GM21381 (cell line): ENCODE measurements around the gene KIRREL1.

Experiments used
- ATAC-seq: cut with Tn5 transposase; IDR thresholded peaks from one replicate; pipeline ENCODE4 v1.9.1; 2021; ENCODE audit warnings: mild to moderate bottlenecking, moderate library complexity; ENCODE audit not compliant: unreplicated experiment

The KIRREL1 gene

GRCh38 chr1:157993147-157993917 is at the start of gene KIRREL1:
Gene KIRREL1 (plus strand): TSS chr1:157993645. CDS start chr1:157993677, 32 bp downstream.
- ATAC-seq: no peak

DNA sequence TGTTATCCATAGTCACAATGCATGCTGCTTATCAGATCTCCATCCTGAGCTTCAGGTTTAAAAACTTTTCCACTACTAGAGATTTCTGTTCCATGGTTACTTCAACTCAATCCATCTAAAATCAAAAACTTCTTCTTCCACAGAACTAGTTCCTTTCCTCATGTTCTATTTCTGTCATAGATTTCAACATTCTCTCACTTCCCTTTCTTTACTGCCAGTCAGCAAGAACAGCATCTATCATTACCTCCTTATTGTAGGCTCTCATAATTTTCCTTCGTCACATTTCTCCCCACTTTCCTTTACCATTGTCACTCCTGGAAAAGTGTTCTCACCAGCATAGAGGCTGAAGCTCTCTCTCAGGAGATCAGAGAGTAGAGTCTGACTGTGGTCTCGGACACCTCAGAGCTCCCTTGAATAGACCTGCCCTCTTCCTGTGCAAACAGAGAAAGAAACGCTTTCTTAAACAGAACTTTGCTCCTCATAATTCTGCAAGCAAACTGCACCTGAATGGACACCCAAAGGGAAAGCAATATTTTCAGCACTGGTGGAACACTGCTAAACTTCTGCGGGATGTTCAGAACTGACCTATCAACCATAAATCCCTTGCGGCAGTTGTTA is 48.7 kb upstream of the KIRREL1 start:
- ATAC-seq: no peak

GRCh38 chr1:157948312-157949073 is 45.0 kb upstream of the KIRREL1 start:
- ATAC-seq: no peak

DNA sequence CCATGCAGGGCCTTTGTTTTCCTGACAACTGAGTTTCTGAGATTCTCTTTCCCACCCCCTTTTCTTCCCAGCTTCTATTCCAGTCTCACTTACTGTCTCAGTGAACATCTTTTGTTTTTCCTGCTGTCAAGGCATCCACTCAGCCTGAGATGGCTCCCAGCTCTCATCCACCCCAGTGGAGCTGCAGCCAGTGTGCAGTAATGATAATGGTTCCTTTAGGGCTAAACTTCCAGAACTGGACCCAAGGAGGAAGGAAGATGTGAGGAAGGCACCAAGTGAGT is 44.4 kb upstream of the KIRREL1 start:
- no peak for ATAC-seq

GRCh38 chr1:157951230-157951629 is 42.2 kb upstream of the KIRREL1 start:
- no peak for ATAC-seq

- no peak for ATAC-seq
These were observed 40.8 kb upstream of the KIRREL1 start for GRCh38 chr1:157952601-157953000.

DNA sequence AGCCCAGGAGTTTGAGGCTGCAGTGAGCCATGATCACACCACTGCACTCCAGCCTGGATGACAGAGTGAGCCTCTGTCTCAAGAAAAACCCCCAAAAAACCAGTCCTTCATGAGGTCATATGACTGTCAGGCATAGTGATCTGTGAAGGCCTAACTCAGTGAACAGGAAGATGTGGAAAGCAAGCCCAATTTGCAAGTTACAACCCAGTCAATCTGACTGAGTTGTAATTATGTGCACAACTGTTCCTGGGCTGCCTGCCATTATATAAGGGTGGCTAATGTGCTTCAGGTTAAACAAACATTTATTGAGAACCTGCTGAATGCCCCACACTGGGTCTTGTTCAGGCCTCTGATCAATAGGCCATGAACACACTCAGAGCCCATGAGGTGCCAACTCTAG is 38.2 kb upstream of the KIRREL1 start:
- ATAC-seq: no peak

DNA sequence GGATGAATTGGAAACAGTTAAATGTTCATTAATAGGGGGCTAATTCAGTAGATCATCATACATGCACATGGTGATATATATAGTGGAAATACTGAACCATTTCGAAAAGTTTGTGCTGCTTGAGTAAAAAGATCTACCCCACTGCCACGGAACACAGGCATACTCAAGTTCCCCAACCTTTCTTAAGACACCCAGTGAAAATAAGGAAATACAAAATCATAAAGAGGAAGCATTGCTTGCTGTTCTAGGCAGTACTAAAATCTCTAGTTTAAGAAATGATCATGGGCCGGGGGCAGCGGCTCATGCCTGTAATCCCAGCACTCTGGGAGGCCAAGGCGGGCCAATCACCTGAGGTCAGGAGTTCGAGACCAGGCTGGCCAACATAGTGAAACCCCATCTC is 37.6 kb upstream of the KIRREL1 start:
- ATAC-seq: no peak

DNA sequence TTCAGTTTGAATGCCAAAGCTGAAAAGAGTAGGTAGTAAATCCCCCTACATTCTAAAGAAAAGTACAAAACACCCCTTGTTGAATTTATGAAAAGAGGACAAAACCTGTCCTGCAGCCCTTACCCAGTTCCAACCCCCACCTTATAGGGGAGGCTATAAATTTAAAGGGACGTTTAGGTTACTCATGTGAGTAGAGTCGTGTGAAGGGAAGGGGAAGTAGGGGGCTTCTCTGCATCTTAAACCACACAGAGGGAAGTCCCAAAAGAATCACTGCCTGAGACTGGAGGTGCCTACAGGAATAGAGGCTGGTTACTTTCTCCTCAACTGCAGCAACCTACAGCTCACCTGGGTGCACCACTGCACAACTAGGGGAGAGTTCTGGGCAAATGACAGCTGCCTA is 36.7 kb upstream of the KIRREL1 start:
- no peak for ATAC-seq

DNA sequence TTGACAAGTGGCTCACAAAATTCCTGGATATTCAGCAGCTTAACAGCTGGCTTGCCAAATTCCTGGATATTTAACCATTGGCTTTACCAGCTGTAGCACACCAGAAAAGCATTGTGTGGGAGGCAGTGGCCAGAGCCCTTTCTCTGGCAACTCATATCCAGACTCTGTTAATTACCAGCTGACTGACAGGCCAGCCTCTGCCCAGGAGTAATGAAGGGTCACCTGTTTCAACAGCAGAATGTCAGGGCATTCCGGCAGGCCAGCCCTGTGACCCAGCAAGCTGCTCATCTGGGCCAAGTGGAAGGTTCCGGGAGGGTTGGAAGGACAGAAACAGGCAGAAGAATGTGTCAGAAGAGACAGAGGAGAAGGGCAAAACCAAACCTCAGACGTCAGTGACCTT is 35.2 kb upstream of the KIRREL1 start:
- ATAC-seq: no peak

DNA sequence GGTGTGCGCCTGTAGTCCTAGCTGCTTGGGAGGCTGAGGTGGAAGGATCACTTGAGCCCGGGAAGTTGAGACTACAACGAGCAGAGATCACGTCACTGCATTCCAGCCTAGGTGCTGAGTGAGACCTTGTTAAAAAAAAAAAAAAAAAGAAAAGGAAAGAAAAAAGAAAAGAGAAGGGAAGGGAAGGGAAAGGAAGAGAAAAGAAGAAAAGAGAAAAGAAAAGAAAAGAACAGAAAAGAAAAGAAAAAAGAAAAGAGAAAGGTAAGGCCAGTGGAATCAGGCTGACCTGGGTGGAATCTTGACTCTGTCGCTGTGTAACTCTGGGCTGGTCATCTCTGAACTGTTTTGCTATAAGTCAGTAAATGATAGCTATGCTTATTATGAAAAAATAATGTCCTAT is 33.7 kb upstream of the KIRREL1 start:
- no peak for ATAC-seq

DNA sequence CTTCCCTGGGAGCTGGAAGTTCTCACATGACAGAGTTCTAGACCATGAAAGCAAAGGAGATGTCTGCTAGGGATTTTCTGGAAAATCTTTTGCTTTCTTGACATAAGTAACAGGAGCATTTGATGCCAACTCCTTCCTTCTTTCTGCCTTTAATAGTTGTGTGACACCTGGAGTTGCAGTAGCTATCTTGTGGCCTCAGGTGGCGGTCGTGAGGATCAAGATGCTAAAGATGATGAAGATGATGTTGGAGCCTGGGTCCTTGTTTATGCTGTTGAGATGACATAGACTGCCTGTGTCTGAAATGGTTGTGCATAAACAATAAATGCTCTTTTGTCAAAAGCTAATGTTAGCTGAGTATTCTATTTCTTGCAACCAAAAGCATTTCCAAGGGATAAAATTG is 32.7 kb upstream of the KIRREL1 start:
- no peak for ATAC-seq

DNA sequence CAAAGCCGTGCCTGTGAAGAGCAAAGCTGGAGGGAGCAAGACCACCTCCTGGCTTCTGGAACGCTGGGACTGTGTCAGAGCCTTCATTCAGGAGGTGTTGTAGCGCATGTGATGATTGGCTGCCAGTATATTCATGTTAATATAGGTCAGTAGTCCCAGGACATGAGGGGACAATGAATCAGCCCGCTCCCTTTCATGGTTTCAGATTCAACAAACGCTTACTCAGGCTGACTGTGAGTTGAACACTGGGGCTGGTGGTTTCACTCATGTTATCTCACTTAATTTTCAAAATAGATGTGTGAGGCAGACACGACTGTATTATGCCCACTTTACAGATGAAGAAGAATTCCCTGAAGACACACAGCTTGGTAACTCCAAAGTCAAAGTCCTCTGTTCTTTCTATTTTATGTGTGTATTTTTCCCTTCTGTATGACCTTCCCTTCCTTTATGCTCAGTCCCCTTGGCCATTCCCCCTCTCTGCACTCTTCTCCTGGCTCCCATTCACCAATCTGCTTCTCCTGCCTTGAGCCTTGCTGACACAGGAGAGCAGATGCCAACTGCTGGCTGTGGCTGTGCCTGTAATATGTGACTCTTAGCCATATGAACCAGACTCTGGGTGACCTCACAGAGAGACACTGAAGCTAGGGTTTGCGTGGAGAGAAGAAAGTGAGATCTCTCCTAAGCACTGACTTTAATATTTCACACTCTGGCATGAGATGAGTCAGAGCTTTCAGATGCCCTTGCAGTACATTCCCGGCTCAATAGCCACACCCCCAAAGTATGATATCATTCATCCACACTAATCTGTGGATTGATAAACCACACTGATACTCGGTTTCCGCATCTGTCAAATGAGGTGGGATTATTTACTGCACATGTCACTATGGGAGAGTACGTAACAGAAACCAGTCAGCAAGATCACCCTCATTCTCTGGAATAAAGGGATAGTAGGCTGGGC is 31.4 kb upstream of the KIRREL1 start:
- ATAC-seq: no peak

DNA sequence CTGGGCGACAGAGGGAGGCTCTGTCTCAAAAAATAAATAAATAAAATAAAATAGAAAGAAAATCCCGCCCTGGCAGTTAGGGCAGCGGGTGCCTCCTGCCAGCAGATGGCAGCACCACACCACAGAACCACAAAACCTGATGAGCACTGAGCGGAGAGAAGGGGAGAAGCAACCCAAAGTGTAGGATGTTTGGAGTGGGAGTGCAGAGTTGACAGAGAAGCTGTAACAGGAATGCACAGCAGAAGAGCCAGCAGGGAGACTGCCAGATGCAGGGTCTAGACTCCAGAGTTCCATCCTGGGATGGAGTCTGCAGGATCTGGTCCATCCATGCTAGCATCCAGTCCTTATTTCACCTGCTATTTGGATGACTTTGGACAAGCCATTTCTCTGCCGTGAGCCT is 29.7 kb upstream of the KIRREL1 start:
- no peak for ATAC-seq

GRCh38 chr1:157965584-157965983 is 27.9 kb upstream of the KIRREL1 start:
- no peak for ATAC-seq

GRCh38 chr1:157966031-157966537 is 27.4 kb upstream of the KIRREL1 start:
- ATAC-seq: no peak

GRCh38 chr1:157967205-157967604 is 26.2 kb upstream of the KIRREL1 start:
- no peak for ATAC-seq

DNA sequence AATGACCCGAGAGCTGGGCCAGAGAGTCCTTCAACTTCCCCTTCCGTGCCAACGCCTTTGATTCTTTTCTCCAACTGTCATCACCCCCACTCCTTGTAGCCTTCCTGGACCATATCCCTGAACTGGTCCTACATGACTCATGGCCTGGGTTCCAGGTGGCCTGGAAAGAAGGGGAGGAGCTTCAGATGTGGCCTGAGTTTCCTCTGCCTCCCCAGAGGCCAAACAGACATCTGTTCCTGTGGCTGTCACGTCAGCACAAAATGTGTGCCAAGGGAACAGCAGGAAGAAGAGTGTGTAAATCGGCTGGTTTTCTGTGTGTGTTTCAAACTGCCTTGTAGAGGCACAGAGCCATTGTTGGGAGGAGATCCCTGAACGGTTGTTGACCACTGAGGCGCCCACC is 24.9 kb upstream of the KIRREL1 start:
- ATAC-seq: no peak

- ATAC-seq: no peak
These were observed 24.5 kb upstream of the KIRREL1 start for GRCh38 chr1:157968946-157969345.

DNA sequence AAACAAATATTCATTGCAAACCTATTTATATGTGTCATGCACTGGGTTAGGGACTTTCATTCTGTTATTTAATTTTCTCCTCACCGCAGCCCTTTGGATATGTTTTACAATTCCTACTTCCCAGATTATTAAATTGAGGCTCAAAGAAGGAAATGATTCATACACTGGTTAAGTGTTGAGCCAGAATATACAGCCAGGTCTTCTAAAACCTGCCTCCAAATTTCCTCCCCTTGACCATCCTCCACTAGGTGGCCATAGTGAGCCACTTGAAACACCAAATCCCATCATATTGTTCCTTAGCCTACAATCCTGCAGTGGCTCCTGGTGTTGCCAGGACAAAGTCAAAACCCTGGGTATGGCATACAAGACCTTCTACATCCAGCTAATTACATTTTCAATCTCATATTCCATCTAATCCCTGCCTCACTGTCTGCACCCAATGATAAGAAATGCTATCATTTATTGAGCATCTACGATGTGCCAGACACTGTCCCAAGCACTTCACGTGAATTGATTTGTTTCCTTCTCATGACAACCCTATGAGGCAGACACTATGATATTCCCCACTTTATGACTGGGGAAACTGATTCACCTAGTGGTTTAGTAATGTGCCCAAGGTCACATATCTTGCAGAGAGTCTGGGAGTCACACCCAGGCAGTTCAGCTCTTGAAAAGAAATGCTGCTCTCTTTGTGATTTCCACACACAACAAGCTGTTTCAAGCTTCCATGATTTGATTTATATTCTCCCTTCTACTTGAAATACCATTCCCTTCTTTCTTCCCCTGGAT is 23.6 kb upstream of the KIRREL1 start:
- no peak for ATAC-seq
